Tibial artery (tissue), 4 donors: Measurements from ENCODE around the gene PDE11A.
"Not testable (repeated sequence)": the region's sequence is repeated elsewhere in the genome, so short reads cannot be mapped to it uniquely, and the experiment has no call there.

ENCODE experiments used
- DNase-seq, 2 donors: peaks; one replicate each; pipeline ENCODE4 v3.0.0-alpha.2; 2019
- H3K27ac ChIP-seq, 2 donors: fragments of 200-600 bp; sonication (generic) in 1 of 2; 1 replicate in 1 of 2; 2 replicates in 1 of 2; pipeline ENCODE4 v1.5.1; 2018 to 2019; ENCODE audit warnings: mild to moderate bottlenecking in 1 of 2
- H3K27me3 ChIP-seq, 2 donors: fragments of 200-600 bp; sonication (generic) in 1 of 2; one replicate each; pipeline versions ENCODE4 v1.5.1 to v1.6.0; 2016 to 2019
- H3K36me3 ChIP-seq, 3 donors: fragments of 200-600 bp; sonication (generic) in 2 of 3; one replicate each; pipeline ENCODE4 v1.5.1; 2016 to 2019; ENCODE audit warnings: mild to moderate bottlenecking in 2 of 3
- H3K4me1 ChIP-seq, 4 donors: fragments of 200-600 bp; sonication (generic) in 2 of 4; 1 replicate in 3 of 4; 2 replicates in 1 of 4; pipeline ENCODE4 v1.5.1; 2016 to 2019
- H3K4me3 ChIP-seq, 2 donors: fragments of 200-600 bp; sonication (generic) in 1 of 2; 1 replicate in 1 of 2; 2 replicates in 1 of 2; pipeline ENCODE4 v1.5.1; 2018 to 2019; ENCODE audit warnings: mild to moderate bottlenecking in 2 of 2
- H3K9me3 ChIP-seq, 3 donors: fragments of 200-600 bp; sonication (generic) in 1 of 3; one replicate each; pipeline ENCODE4 v1.5.1; 2016 to 2019
- CTCF ChIP-seq, 2 experiments: fragments of 200-600 bp in 1 of 2; fragments of 450-650 bp in 1 of 2; IDR thresholded peaks; one replicate each; pipeline ENCODE4 v1.5.1; 2017 to 2019; ENCODE audit warnings: antibody characterized with exemption in 2 of 2, mild to moderate bottlenecking in 1 of 2, moderate library complexity in 1 of 2
- intact Hi-C: fragments of 100-400 bp; cut with DNase I; formaldehyde crosslinking; loops from one replicate; pipeline ENCODE4 v1.15.0; 2023; ENCODE audit warnings: low total_unique reads

PDE11A gene

GRCh38 chr2:178084273-178084672, 11.7 kb upstream of the PDE11A start:
- intact Hi-C loops = no loop called here
- no peak for DNase-seq
- H3K27ac ChIP-seq = no peak overlapping the region
- no peaks in the 10 kb centered on the region for H3K36me3 ChIP-seq
- H3K4me3 ChIP-seq = no peak overlapping the region
- no peaks in the 10 kb centered on the region for H3K4me1 ChIP-seq
- H3K9me3 ChIP-seq = no peaks in the 10 kb centered on the region
- no peak for TF ChIP-seq CTCF (IDR thresholded peaks at IDR 0.05)
- no peaks in the 10 kb centered on the region for H3K27me3 ChIP-seq

GRCh38 chr2:178082408-178083045, 9.9 kb upstream of the PDE11A start:
- no peaks in the 10 kb centered on the region for H3K27me3 ChIP-seq
- no peak for TF ChIP-seq CTCF (IDR thresholded peaks at IDR 0.05)
- no peaks in the 10 kb centered on the region for H3K4me1 ChIP-seq
- no peak overlapping the region for H3K27ac ChIP-seq
- intact Hi-C loops = no loop called here
- no peaks in the 10 kb centered on the region for H3K9me3 ChIP-seq
- no peaks in the 10 kb centered on the region for H3K36me3 ChIP-seq
- DNase-seq = no peak
- no peak overlapping the region for H3K4me3 ChIP-seq

GRCh38 chr2:178079279-178079678, 6.7 kb upstream of the PDE11A start:
- intact Hi-C loops, H3K4me1 ChIP-seq, H3K27ac ChIP-seq, DNase-seq, H3K9me3 ChIP-seq, H3K4me3 ChIP-seq, H3K36me3 ChIP-seq, H3K27me3 ChIP-seq: not testable (repeated sequence)

- Histone ChIP-seq H3K36me3 (no peaks in the 10 kb centered on the region), H3K4me1 (peaks cover 0 to 14% (median 2%) of the 10 kb centered on the region in 4 donors), H3K4me3 (no peak overlapping the region), H3K9me3 (no peaks in the 10 kb centered on the region), H3K27ac (no peak overlapping the region), H3K27me3 (no peaks in the 10 kb centered on the region)
- intact Hi-C loops = no loop called here
- TF ChIP-seq CTCF (IDR thresholded peaks at IDR 0.05) = no peak
- DNase-seq = no peak
Measured at GRCh38 chr2:178076130-178076529, 3.6 kb upstream of the PDE11A start.

GRCh38 chr2:178075006-178075326, 2.4 kb upstream of the PDE11A start:
- no peak for DNase-seq
- H3K4me1 ChIP-seq = peaks cover 0 to 14% (median 2%) of the 10 kb centered on the region in 4 donors
- no peak overlapping the region for H3K4me3 ChIP-seq
- no peaks in the 10 kb centered on the region for H3K36me3 ChIP-seq
- H3K27ac ChIP-seq = no peak overlapping the region
- no peaks in the 10 kb centered on the region for H3K27me3 ChIP-seq
- intact Hi-C loops = no loop called here
- no peak for TF ChIP-seq CTCF (IDR thresholded peaks at IDR 0.05)
- no peaks in the 10 kb centered on the region for H3K9me3 ChIP-seq

- Histone ChIP-seq H3K4me3 (no peak overlapping the region), H3K36me3 (no peaks in the 10 kb centered on the region), H3K4me1 (peaks cover 0 to 14% (median 2%) of the 10 kb centered on the region in 4 donors), H3K27me3 (no peaks in the 10 kb centered on the region), H3K27ac (no peak overlapping the region), H3K9me3 (no peaks in the 10 kb centered on the region)
- DNase-seq = no peak
- no peak for TF ChIP-seq CTCF (IDR thresholded peaks at IDR 0.05)
- intact Hi-C loops = no loop called here
Measured at GRCh38 chr2:178074123-178075005, 1.8 kb upstream of the PDE11A start.
